Measurements from ENCODE around the gene OARD1.

Gene OARD1

DNA sequence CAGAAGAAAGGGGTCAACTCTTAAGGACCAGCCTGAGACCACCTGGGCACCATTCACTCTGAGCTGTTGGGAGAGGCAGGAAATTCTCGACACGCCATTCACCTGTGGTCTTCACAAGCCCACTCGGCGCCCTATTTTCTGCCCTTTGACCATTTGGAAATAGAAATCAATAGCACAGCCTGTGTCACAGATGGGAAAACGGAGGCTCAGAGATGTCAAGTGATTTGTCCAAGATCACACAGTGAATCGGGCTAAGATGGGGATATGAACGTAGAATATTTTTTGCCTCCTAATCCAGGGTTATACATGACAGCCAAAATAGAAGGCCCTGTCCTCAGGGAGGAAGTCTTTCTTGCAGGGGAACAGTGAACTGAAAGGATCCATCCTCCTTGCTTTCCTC, 22.2 kb downstream of the OARD1 start:
- no peak for TF ChIP-seq CTCF (IDR thresholded peaks at IDR 0.05; ENCODE audit: low read length, missing control alignments)
- DNase-seq (ENCODE audit: low read depth): no peak
- no peak overlapping the region for H3K4me3 ChIP-seq (replicated peaks; ENCODE audit: low read depth, low read length)

DNA sequence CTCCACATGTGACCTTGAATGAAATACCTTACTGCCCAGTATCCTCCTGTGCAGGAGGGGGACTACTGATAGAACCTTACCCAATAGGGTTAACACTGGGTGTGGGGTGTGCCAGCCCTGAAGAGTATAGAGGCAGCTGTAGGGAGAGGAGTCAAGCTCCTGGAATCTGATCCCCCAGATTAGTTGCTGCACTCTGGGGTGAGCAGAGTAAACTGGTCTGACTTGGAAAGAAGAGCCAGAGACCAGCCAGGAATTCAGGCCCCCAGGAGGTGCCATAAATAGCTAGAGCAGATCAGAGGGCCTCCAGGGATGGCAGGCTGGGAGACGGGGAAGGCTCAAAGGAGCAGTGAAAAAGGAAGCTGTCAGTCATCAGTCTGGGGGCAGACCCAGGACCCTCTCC, 22.6 kb downstream of the OARD1 start:
- TF ChIP-seq CTCF (IDR thresholded peaks at IDR 0.05; ENCODE audit: low read length, missing control alignments): no peak
- H3K4me3 ChIP-seq (replicated peaks; ENCODE audit: low read depth, low read length): no peak overlapping the region
- no peak for DNase-seq (ENCODE audit: low read depth)

DNA sequence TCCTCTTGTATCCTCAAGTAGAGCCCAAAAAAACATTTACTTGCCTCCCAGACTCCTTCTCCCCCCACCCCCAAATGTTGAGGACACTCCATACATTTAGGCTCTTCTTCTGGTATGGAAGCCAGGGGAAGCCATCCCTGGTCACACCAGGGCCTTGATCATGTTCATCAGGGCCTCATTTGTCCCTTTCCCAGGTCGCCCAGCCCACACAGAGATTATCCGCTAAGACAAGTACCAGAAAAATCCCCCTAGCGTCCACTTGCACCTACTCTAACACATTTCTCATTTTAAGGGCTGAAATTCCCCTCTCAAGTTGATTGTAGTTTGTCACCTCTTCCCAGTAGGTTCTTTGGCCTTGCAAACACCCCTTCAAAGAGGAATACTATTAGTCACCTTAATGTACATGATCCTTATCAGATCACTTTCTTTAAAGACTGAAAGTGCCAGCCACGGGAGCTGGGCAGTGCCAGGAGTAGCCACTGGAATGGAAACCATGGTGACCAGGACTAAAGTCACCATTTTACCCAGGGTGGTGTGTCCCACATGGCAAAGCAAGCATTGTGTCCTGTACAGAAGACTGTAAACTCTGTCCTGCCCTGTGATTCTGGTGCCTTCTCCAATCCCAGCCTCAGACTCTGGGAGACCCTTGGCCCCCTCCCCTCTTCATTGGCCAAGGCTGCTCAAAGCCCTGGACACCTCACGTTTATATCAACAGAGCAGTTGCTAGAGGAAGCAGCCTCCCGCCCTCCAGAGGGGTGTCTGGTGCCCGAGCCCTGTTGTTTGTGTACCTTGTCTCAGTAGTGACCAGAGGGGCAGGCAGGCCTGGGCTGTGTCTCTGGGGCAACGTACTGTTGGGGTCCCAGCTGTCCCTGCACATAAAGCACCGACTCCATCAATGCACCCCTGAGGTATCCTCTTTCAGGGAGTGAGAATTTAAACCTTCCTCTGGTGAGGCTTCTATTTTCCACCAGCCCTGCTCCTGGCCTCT, 24.1 kb downstream of the OARD1 start:
- DNase-seq (ENCODE audit: low read depth): no peak
- no peak for TF ChIP-seq CTCF (IDR thresholded peaks at IDR 0.05; ENCODE audit: low read length, missing control alignments)
- no peak overlapping the region for H3K4me3 ChIP-seq (replicated peaks; ENCODE audit: low read depth, low read length)

DNA sequence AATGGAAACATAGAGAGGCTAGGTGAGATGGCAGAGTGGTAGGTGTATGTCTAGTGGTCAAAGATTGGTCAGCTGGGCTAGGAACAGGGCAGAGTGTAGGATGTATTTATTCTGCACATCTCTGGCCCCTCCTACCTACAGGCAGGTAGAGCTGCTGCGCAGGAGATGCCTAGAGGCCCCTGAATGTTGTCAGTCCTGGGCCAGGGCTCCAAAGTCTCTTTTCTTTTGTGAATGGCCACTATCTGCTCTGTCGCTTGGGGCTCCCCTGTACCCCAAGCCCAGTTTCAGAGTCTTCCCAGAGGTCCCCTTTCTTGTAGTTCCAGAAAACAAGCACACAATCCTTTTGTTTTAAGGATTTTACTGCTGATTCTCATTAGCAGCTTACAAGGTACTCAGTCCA, 24.9 kb downstream of the OARD1 start:
- no peak for TF ChIP-seq CTCF (IDR thresholded peaks at IDR 0.05; ENCODE audit: low read length, missing control alignments)
- H3K4me3 ChIP-seq (replicated peaks; ENCODE audit: low read depth, low read length): no peak overlapping the region
- DNase-seq (ENCODE audit: low read depth): no peak

GRCh38 chr6:41046084-41046483, 26.1 kb downstream of the OARD1 start:
- DNase-seq (ENCODE audit: low read depth): no peak
- TF ChIP-seq CTCF (IDR thresholded peaks at IDR 0.05; ENCODE audit: low read length, missing control alignments): no peak
- no peak overlapping the region for H3K4me3 ChIP-seq (replicated peaks; ENCODE audit: low read depth, low read length)

GRCh38 chr6:41045664-41046063, 26.5 kb downstream of the OARD1 start:
- DNase-seq (ENCODE audit: low read depth): no peak
- TF ChIP-seq CTCF (IDR thresholded peaks at IDR 0.05; ENCODE audit: low read length, missing control alignments): no peak
- no peak overlapping the region for H3K4me3 ChIP-seq (replicated peaks; ENCODE audit: low read depth, low read length)

DNA sequence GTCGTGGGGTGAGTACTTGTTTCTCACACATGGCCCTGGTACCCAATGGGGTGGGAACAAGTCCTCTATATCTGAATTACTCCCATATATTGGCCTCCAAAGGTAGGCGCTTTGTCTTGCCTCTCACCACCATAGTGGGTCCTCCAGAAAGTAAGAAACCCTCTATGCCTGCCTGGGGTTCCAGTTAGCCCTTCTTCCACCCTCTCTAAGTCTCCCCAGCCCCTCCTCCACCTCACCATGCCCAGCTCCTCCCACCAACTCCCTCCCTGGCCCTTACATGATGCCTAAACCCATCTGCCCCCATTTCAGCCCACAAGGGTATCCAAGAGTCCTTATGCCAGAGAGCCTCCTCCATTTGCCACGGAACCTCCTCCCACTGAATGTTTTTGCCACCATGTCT, 29.0 kb downstream of the OARD1 start:
- no peak overlapping the region for H3K4me3 ChIP-seq (replicated peaks; ENCODE audit: low read depth, low read length)
- no peak for DNase-seq (ENCODE audit: low read depth)
- no peak for TF ChIP-seq CTCF (IDR thresholded peaks at IDR 0.05; ENCODE audit: low read length, missing control alignments)
